ENCODE results near the gene RAPGEF6.

DNA sequence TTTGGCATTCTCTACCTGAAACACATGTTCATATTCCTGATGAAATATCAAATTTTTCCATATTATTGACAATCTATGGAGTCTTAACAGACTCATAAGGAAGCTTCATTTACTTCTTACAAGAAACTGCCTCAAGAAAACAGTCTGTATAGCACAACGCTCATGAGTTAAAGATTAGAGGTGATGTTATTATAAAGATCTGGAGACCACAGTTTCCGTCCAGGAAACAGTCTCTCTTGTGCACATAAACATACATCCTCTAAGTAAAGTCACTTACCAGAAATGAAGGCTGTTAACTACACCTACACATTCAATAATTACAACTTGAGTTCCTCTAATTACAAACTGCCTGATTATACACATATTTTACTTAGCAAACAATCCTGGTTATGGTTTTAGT lies 86.9 kb downstream of the RAPGEF6 start:
- TF ChIP-seq, protein P1, sequence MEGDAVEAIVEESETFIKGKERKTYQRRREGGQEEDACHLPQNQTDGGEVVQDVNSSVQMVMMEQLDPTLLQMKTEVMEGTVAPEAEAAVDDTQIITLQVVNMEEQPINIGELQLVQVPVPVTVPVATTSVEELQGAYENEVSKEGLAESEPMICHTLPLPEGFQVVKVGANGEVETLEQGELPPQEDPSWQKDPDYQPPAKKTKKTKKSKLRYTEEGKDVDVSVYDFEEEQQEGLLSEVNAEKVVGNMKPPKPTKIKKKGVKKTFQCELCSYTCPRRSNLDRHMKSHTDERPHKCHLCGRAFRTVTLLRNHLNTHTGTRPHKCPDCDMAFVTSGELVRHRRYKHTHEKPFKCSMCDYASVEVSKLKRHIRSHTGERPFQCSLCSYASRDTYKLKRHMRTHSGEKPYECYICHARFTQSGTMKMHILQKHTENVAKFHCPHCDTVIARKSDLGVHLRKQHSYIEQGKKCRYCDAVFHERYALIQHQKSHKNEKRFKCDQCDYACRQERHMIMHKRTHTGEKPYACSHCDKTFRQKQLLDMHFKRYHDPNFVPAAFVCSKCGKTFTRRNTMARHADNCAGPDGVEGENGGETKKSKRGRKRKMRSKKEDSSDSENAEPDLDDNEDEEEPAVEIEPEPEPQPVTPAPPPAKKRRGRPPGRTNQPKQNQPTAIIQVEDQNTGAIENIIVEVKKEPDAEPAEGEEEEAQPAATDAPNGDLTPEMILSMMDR (IDR thresholded peaks at IDR 0.05): no peak
- TF ChIP-seq POLR2AphosphoS5 (IDR thresholded peaks at IDR 0.05): no peak
